CD4-positive, alpha-beta T cell treated with Interleukin-2 at 100 ng/mL for 4 hours (primary cell): ENCODE data around the gene UQCRQ.

ENCODE experiments used
- DNase-seq: peaks from one replicate; pipeline ENCODE4 v3.0.0-alpha.2; 2020; ENCODE audit warnings: low spot score

Gene UQCRQ

DNA sequence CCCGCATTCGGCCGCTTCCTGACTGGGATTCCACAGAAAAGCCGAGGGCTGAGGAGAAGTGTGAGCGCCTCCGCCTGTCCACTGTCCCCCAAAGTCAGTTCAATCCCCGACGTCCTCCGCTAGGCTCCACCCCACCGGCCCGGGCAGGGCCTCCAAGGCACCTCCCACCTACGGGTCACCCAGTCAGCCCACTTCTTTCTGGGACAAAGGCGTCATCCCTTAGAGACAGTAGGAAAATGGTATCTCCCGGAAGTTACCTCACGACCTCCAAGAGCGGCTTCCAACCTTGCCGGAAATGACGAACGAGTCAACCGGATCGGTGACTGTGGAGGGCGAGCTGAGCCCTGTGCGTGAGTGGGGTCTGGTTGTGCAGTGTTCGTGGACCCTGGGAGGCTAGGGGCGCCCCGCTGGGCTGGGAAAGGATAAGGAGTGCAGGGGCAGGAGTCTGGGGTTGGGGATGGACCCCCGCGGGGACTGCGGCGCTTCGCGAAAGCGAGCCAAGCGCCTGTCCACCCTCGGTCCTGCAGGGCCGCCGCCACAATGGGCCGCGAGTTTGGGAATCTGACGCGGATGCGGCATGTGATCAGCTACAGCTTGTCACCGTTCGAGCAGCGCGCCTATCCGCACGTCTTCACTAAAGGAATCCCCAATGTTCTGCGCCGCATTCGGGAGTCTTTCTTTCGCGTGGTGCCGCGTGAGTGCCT lies at the start of gene UQCRQ, which contains the start of gene GDF9:
TSS of gene UQCRQ (plus strand) at position 301 of the 704 bp plus-strand sequence. CDS start at position 541, 240 bp downstream.
TSS of gene GDF9 (minus strand) at position 128 of the 704 bp plus-strand sequence. CDS start 1,936 bp downstream, outside the sequence.
- DNase-seq, result peak; percentile 97

DNA sequence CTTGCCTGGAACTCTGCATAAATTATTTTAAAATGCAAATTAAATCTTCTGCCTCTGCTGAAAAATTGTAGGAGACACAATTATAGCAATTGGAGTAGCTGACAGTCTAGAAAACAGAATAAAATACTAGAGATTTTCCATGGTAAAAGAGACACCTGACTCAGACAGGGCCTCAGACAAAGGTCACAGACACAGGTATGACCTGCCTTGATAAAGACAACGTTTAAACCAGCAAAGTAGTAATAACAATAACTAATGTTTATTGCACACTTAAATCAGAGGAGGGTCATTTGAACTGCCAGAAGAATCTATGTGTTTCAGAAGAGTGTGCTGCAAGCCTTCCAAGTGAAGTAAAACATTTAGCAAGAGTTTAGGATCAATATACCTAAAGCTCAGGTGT lies 49.4 kb upstream of the UQCRQ start:
- DNase-seq, result no peak

DNA sequence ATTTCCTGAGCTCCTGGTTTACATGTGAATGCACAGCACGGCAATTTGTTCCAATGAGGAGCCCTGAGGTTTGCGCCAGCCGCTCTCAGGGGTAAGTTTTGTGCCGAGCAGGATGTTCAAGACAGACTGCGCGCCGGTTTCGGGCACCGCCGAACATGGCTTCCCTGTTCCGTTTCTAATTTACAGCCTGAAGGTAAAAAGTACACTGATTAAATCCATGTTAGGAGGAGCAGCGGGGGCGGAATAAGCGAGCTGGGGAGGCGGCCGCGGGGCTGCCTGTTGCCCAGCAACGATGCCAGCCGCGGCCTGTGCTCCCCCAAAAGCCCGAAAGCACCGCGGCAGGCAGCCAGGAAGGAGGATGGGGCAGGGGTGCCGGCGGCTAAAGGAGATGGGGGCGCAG lies 47.0 kb upstream of the UQCRQ start:
- no peak for DNase-seq

DNA sequence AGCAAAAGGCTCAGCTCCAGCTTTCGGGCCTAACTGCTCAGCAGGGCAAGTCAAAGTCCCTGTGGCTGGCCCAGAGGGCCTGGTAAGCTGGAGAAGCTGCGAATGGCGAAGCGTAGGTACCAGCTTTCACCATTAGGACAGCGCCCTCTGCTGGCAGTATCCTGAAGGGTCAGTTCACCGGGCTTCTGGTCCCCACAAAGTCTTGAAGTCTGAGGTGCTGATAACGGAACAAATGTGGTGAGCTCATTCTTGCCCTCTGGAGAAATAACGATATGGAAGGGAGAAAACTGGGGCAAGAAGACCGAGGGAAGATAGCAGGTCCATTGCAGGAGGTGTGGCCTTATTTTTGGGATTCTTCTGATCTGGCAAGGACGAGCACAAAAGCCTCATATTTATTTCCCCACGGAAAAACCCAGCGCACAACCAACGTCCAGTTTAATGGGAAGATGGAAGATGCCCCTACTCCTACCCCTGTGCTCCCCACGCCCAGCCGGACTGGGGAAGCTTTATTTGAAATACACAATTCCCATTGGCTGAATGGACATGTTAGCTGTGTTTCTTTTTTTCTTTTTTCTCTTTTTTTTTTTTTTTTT lies 46.2 kb upstream of the UQCRQ start:
- peak; percentile 90 for DNase-seq

DNA sequence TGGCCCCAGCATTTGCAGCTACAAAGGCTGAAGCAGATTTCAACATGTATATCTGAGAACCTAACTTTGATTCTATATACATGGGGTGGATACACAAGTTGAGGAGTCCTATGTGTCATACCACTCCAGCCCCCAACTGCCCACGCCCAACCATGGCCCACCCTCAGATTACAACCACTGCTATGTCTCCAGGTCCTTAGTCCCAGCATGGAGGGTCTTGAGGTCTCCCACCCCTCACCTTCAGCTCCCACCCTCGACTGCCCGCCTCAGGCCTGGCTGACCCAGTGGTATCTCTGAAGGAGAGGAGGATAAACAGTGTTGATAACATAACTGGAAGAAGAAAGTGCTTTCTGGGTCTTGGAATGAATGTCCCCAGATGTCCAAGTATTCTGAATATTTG lies 45.1 kb upstream of the UQCRQ start:
- no peak for DNase-seq

DNA sequence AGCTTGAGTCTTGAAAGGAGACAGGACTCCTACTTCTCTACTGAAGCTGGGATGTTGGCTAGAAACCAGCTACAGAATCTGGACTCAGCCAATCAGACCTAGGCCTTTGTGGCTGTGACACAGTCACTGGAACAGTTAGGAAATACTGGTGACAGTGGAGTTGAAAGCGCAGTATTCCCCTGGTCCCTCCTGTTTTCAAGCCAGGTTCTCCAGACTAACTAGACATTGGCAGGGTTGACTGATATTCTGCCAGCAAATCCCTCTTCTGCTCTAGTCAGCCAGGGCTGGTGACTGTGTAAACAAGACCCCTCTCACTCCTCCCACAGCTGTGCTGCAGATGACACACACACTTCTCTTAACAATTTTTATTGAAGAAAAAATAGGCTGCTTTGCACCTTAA lies 44.7 kb upstream of the UQCRQ start:
- DNase-seq, result no peak

DNA sequence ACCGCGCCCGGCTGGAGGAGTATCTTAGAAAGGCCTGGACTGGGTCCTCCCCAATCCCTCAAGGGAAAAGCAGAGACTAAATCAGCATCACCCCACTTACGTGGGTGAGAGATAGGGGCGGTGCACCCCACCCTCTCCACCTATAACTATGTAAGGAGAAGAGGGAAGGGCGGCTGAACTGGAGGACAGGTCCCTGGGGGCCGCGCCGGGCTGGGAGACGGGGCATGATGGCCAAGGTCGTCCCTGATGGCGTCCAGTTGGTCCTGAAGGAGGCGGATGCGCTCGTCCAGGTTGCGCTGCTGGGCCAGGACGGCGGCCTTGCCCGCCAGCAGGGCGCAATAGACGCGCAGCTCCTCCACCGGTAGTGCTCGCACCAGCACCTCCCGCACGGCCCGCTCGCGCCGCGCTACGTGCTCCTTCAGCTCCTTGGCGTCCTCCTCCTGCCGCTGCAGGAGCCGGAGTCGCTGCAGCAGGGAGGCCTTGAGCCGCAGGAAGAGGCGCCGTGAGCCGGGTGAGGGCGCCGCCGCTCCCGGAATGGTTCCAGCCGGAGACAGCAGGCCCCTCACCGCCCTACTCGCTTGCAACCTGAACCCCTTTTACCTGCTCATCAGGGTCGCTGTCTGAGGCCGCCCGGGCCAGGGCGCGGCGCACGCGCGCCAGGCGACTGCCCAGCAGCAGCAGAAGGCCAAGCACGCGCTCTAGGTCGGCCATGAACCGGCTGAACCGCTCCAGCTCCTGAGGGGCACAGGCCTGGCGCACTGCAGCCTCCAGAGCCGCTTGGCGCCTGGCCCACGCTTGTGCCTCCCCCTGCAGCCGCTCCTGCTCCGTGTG lies 43.6 kb upstream of the UQCRQ start:
- no peak for DNase-seq

DNA sequence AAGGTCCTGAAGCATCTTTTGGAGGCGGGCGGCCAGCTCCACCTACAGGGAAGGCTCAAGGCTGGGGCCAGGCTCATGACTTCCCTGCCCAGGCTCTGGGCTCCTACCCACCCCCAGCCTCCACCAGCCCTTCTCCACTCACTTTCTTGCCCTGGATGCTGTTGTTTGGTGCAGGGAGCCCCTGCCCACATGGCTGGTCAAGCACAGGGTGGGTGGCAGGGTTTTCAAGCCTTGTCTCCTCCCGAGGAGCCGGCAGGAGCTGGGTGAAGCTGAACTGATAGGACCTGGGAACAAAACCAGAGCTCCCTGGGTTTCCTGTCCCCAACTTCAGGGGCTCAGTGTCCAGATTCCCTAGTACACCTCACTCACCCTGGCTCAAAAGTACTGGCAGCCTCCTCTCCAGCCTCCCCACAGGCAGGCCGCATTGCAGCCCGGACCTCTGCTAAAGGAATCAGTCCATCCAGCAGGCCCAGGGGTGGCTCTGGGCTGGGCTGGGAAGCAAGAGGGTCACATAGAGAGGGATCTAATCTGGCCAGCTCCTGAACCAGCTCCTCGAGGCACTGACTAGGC lies 42.9 kb upstream of the UQCRQ start:
- no peak for DNase-seq

DNA sequence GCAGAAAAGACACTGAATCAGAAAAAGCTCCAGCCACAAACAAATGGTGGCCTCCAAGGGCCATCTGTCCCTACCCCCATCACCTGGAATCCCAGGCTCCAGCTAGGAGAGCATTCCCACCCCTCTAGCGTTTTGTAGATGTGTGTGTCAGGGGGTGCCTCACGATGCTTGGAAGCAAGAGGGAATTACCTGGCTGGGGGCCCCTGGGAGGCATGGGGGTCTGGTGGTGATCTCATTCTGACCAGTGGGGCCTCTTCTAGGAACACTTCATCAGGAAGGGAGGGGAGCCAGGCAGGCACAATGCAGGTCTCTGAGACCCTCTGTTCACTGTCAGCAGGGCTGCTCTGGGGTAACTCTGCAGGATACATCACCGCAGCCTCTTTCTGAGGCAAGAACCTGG lies 42.0 kb upstream of the UQCRQ start:
- DNase-seq, result no peak

DNA sequence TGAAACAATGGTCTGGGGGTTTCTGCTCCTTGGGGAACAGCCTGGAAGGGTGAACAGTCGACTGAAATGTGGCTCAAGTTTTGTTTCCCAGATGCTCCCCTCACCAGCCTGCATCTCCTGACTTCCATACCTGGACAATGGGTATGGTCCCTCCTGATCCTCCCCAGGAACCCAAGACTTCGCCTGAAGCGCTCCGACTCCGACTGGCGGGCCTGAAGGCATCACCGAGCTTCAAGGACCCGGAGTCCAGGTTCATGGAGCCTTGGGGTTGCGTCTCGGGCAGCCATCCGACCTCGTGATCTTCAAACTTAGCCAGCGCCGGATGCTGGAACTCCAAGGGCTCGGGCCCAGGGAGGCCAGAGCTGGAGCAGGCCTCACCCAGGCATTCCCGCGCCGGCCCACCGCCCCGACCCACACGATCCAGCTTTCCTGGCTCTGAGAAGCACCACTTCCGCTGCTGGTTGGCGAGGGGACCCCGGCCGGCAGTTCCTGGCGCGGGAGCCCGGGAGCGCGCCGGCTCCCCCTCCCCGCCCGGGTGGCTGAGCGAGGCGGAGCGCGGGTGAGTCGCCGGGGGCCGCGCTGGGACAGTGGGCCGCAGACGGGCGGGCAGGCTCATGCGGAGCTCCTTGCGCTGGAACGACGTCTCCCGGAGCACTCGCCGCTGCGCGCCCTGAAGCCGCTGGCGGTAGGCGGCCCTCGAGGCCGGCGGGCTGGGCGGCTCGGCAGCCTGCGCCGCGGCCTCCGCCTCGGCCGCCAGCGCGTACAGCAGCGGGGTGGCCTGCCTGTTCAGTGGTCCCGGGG lies 41.2 kb upstream of the UQCRQ start:
- DNase-seq, result no peak

DNA sequence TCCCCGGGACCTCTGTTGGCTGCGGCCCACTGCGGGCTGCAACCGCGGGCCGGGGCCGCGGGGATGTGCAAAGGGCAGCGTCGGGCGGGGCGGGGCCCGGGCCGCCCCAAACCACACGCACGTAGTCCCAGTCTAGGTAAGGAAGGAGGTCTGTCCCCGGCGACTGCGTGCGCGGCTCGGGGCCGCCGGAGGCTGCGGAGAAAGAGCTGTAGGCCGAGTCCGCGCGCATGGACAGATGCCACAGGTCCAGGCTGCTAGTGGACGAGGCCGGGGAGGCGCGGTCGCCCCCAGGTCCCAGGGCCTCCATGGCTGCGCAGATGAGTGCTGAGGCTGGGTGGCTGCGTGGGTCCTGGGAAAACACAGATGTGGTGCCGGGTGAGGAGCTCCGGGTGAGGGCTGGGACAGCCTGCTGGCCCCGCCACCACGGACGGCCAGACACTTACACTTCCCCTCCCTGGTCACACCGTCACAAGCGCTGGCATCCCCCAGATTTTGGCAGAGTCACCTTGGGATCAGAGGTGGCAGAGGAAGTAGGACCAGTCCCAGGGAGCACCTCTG lies 40.5 kb upstream of the UQCRQ start:
- no peak for DNase-seq

DNA sequence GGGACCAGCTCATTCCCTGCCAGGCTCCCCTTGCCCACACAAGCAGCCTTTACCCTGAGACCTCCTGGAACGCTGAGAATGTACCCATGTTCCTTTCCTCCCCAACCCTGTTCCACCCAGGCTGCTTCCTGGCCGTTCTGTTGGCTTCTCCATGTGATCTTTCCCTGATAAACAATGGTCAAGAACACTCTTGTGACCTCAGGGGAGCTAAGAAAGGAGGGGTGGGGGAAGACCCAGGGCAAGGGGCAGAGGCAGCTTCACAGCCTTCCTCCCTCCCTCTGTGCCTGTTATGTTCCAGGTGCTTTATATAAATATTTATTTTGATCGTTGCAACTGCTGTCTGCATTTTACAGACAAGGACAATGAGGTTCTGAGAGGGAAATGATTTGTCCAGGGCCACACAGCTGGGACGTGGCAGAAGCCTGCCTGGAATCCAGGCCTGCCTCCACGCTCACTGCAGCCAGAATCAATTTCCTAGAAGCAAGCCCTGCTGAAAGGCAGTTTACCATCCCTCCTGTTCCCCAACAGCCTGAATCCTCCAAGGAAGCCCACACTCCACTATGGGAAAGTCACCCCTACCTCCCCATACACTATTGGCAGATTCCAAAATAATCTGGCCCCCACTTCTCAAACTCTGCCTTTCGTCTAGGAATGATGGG lies 39.9 kb upstream of the UQCRQ start:
- no peak for DNase-seq

DNA sequence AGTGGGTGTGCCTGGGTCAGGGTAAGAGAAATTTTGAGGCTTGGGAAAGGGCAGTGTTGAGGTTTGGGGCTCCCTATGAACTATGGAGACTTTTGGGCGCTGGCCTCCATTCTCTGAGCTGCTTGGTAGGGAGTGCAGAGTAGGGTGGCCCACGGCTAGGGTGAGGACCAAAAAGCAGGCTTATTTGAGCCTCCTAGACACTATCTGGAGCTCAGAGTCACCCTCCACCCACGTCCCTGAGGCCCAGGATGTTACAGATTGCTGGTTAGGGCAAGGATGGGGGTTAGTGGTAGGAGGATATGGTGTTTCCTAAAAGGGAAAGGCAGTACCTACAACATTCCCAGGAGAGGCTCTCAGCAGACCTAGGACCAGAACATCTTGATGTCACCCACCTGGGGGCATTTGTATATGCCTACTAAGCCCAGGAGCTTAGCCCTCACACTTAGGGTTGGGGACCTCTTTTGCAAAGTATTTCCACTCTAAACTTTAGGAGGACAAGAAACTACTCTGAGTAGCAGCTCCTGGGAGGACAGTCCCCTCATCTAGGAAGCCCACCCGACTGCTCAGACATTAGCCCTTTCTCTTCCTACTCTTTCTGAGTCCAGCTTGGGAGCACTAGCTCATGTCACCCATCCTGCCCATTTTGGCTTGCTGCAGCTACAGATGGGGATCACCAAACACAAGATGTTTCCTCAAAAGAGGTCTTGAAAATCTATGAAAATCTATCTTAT lies 38.3 kb upstream of the UQCRQ start:
- DNase-seq, result no peak

DNA sequence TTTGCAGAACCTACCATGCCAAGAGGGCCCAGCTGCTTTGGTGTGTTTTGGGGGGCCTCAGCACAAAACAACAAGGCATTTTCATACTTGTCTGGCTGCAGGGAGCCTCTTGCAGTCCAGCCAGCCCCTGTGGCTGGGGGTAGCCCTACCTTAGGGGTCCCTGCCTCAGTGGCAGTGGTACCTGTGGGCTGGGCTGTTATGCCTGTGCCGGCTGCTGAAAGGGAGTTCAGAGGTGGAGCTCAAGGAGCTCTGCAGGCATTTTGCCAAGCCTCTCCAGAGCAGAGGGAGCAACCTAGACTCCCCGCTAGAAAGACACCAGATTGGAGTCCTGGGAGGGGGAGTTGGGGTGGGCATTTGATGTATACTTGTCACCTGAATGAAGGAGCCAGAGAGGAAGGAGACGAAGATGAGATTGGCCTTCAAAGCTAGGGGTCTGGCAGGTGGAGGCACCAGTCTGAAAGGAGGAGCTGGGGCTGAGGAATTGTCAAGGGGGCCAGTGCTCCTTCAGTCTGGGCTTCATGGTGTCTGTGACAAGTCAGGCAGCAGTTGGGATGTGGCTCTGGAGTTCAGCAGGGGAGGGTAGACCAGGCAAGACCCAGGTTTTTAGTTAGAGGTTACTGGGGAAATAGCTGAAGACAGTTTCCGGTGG lies 37.5 kb upstream of the UQCRQ start:
- no peak for DNase-seq

DNA sequence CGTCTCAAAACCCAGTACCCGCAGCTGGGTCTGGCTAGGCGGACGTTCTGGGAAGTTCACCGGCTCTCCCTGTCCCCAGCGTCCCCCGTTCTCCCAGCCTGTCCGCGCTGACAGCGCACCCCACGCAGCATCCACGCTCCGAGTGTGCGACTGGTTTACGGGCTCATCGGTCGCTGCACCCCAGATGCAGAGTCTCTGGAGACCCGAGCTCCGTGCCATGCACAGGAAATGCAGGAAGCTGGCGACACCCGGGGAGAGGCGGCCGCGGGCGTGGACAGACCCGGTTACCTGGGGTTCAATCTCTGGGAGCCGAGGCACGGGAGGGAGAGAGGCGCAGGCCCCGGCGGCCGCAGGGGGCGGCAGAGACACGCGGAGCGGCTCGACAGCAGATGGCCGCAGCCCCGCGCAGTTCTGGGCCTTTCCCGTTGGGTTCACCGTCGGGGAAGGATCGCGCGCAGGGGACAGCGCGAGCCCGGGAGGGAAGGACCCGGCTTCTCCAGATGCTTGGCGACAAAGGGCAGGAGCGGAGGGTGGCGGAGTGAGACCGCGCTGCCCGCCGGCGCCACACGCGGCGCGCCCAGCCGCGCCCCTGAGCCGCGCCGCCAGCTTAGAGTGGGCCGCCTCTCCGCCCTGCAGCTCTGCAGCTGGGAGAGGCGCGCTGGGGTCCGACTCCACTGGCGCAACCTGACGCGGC lies 36.6 kb upstream of the UQCRQ start:
- peak; percentile 64 for DNase-seq

DNA sequence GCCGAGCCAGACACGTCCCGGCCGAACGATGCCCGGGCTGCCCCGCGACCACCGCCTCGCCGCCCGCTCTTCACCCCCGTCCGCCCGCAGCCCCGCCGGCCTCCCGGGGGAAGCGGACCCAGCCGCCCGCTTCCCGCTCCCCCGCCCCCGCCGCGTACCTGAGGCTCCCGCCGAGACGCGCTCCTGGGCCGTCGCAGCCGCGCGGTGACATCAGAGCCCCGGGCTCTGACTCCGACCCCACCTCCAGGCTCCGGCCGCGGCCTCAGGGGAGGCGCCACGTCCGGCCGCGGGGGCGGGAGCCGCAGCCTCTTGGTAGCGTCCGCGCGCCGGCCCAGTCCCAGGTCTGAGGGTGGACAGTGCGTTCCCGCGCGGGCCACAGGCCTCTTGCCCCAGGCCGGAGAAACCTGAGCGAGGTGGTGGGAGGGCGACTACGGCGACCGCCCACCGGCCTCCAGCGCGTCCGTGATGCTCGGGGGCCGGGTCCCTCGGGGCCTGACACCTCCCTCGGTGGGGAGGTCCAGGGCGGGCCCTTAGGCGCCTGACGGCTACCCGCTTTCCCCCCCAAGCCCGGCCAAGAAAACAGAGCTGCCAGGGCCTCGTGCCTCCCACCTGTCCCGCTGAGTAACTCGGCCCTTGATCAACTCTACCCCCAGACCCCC lies 35.9 kb upstream of the UQCRQ start, which contains the start of gene SHROOM1:
TSS of gene SHROOM1 (minus strand) at position 212 of the 659 bp plus-strand sequence. CDS start 4,507 bp downstream, outside the sequence.
- DNase-seq, result no peak

DNA sequence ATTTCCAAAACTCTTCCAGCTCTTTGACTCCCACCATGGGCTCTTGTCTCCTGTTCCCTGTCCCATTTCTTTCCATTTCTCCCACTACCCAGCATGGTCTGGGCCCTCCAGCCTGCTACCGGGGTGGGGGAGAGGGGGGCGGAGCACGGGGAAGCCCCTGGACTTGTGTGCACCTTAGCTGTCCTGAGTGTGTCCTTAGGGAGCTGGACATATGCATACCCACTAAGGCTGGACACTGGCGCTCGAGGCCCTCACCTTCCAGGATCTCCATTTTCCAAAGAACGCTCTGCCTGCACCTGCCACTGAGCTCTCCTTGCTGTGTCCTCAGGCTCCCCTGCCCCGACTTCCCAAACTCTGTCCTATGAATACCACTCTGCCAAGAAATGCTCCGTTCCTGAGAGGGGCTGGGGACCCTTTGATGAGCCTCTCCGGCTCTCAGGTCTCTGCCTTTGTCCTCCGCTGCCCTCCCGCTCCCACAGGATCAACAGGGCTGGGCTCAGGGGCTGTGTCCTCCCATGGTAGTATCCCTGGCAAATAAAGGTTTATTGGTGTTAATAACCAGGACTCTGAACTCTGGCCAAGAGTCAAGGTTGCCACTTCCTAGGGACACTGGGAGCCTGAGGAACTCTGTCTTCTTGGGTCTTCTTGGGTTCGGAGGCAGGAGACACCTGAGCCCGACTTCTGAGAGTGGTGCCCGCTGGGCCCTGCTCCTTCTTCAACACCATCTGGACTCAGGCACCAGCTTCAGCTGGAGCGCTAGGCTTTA lies 35.2 kb upstream of the UQCRQ start:
- DNase-seq, result no peak

DNA sequence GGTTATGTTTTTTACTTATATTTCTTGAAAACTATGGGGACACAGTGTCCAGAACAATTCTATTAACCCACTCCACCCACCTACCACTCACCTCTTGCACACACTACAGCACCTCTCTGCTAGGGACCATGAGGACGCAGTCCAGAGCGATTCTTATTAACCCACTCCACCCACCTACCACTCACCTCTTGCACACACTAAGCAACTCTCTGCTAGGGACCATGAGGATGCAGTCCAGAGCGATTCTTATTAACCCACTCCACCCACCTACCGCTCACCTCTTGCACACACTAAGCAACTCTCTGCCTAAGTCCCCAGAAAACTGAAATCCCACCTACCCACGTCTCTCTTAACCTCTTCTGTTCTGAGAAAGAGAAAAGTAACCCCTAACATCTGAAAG lies 33.8 kb upstream of the UQCRQ start:
- DNase-seq, result no peak
